Panc1 (cell line): ENCODE measurements around the gene CCDC57. TPM values are rescaled to one million over a fixed set of nuclear protein-coding genes. Genes with fewer than 3 reads are reported as not detected.
A peak's percentile ranks its signal among the peaks of the same experiment; 100 is the strongest.

Experiments
- ATAC-seq: fragments of 200-7000 bp; cut with Tn5 transposase; 2 replicates; pipeline ENCODE4 v1.9.1; 2020; ENCODE audit warnings: mild to moderate bottlenecking, moderate library complexity
- Bru-seq: library from RNA; stranded (reverse); fragments of 400-500 nt; gene quantifications from one replicate; lab custom pipeline; 2021; lab: Mats Ljungman, UMichigan
- BruChase-seq, 2 experiments: library from RNA; stranded (reverse); fragments of 400-500 nt; gene quantifications; one replicate each; lab custom pipeline; 2021; lab: Mats Ljungman, UMichigan
- BruUV-seq: library from RNA; stranded (reverse); fragments of 400-500 nt; replicated peaks from 2 replicates; lab custom pipeline; 2021; lab: Mats Ljungman, UMichigan
- CTCF ChIA-PET: fragments of 300-600 bp; sonication (Branson Sonifier 250); formaldehyde crosslinking; loops from one replicate; lab custom pipeline; 2022; ENCODE audit warnings: antibody characterized with exemption; lab: Charles Lee
- POLR2A ChIA-PET: fragments of 300-600 bp; sonication (Branson Sonifier 250); formaldehyde crosslinking; loops from one replicate; lab custom pipeline; 2022; ENCODE audit warnings: antibody characterized with exemption; lab: Charles Lee
- DNase-seq: peaks from one replicate; pipeline ENCODE4 v3.0.0-alpha.2; 2010; ENCODE audit warnings: low read depth, low spot score
- H3K27ac ChIP-seq: 2 replicates; pipeline ENCODE4 v1.5.1; 2011; ENCODE audit warnings: mild to moderate bottlenecking, low read length, inconsistent platforms
- H3K27me3 ChIP-seq: fragments of 200-500 bp; sonication (Bioruptor generic); 2 replicates; pipeline ENCODE4 v1.6.0; 2014; ENCODE audit warnings: low read length, inconsistent platforms; ENCODE audit not compliant: control insufficient read depth, insufficient read depth
- H3K36me3 ChIP-seq: fragments of 200-500 bp; sonication (Bioruptor generic); 2 replicates; pipeline ENCODE4 v1.5.1; 2014; ENCODE audit warnings: inconsistent platforms, mild to moderate bottlenecking, low read length, moderate library complexity; ENCODE audit not compliant: control insufficient read depth, insufficient read depth
- H3K4me1 ChIP-seq: 2 replicates; pipeline ENCODE4 v1.5.1; 2011; ENCODE audit warnings: inconsistent platforms, mild to moderate bottlenecking, low read length, moderate library complexity; ENCODE audit not compliant: control insufficient read depth, insufficient read depth
- H3K4me3 ChIP-seq, 2 experiments: 2 replicates each; pipeline ENCODE4 v1.5.1; 2011 to 2012; ENCODE audit warnings: low read depth in 2 of 2, low read length in 2 of 2, mild to moderate bottlenecking in 2 of 2, inconsistent platforms in 1 of 2, moderate library complexity in 1 of 2
- H3K9me3 ChIP-seq: fragments of 200-500 bp; sonication (Bioruptor generic); 2 replicates; pipeline ENCODE4 v1.5.1; 2014; ENCODE audit warnings: low read depth, mild to moderate bottlenecking, inconsistent platforms, low read length, moderate library complexity; ENCODE audit not compliant: control insufficient read depth, insufficient read depth
- CTCF ChIP-seq: fragments of 450-650 bp; IDR thresholded peaks from 2 replicates; pipeline ENCODE4 v1.5.1; 2017; ENCODE audit warnings: mild to moderate bottlenecking
- POLR2AphosphoS5 ChIP-seq: IDR thresholded peaks from 2 replicates; pipeline ENCODE4 v1.6.1; 2012; ENCODE audit warnings: mild to moderate bottlenecking, low read depth, low read length, moderate library complexity
- SIN3A ChIP-seq: IDR thresholded peaks from 2 replicates; pipeline ENCODE4 v1.6.1; 2012; ENCODE audit warnings: low read depth, mild to moderate bottlenecking, low read length, moderate library complexity, borderline replicate concordance; ENCODE audit not compliant: insufficient read depth
- TCF7L2 ChIP-seq: IDR thresholded peaks from 2 replicates; pipeline ENCODE4 v1.6.1; 2011; ENCODE audit warnings: mild to moderate bottlenecking, low read depth, low read length, inconsistent platforms
- in situ Hi-C: cut with HindIII; loops from 2 replicates; pipeline ENCODE4 v1.10.0; 2016; ENCODE audit warnings: low sequenced_read_pairs, low pct_unique_long_range_greater_than_20kb
- intact Hi-C: fragments of 100-400 bp; cut with micrococcal nuclease; formaldehyde crosslinking; loops from one replicate; pipeline ENCODE4 v1.10.0; 2022; ENCODE audit not compliant: unreplicated experiment
- long read RNA-seq: library from polyadenylated mRNA; unstranded; transcript quantifications from one replicate; pipeline ENCODE4 v2.0.0, GENCODE V29; 2021; ENCODE audit not compliant: unreplicated experiment
- polyA plus RNA-seq: library from polyadenylated mRNA; unstranded; fragments of >200 nt; gene quantifications from one replicate; pipeline ENCODE4 v1.2.1, GENCODE V29; 2012; ENCODE audit warnings: missing spikeins; ENCODE audit not compliant: insufficient read length
- total RNA-seq: library from RNA; stranded (reverse); gene quantifications from one replicate; pipeline ENCODE4 v1.2.1, GENCODE V29; 2021; ENCODE audit not compliant: unreplicated experiment
- TF ChIP-seq, protein P1 (sequence below), 2 experiments: IDR thresholded peaks; 2 replicates each; pipeline ENCODE4 v1.6.1; 2011 to 2012; ENCODE audit warnings: low read depth in 2 of 2, control low read depth in 1 of 2, low read length in 1 of 2, mild to moderate bottlenecking in 1 of 2, moderate library complexity in 1 of 2; ENCODE audit not compliant: insufficient read depth in 1 of 2

The CCDC57 gene, protein sequence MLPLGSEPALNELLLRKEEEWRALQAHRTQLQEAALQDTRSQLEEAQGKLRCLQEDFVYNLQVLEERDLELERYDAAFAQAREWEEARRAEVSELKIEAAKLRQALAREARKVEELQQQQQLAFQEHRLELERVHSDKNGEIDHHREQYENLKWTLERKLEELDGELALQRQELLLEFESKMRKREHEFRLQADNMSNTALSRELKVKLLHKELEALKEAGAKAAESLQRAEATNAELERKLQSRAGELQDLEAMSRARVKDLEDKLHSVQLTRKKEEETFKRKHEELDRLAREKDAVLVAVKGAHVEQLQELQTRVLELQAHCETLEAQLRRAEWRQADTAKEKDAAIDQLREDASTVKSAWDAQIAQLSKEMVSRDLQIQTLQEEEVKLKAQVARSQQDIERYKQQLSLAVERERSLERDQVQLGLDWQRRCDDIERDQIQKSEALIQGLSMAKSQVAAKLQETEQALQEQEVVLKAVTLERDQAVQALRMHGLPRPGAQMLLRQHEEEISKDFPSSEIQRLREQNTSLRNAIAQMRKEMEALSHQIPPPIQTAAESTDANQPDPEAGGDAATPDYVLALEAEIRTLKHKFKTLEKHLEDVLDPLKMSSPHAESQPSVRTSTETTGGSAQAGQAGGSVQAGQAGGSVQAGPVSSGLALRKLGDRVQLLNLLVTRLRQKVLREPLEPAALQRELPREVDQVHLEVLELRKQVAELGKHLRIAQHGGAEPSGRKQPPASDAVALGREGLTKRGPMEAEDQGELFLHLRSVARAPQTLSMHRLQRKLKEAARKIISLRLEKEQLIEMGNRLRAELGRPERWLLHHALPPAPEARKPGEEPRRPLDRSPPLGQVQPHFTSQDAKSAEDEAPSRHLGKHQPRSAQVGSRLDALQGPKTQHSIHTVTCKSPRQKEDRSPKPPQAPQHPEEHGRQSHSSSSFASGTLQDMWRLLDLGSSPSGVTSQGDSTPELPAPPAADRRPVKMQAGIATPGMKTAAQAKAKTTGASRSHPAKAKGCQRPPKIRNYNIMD
- total RNA-seq (63.6 TPM), Bru-seq, nascent RNA (percentile 70 among the genes with signal in this experiment), BruChase-seq, experiment 1, labeled RNA remaining after a 2-hour chase (percentile 76 among the genes with signal in this experiment), BruChase-seq, experiment 2, labeled RNA remaining after a 6-hour chase (percentile 82 among the genes with signal in this experiment)
- polyA plus RNA-seq, result 59.2 TPM
- long read RNA-seq, partial matches to known transcripts, result 6 of 59 reads
- long read RNA-seq, other reads (novel, unspliced or antisense), result 50 of 59 reads

DNA sequence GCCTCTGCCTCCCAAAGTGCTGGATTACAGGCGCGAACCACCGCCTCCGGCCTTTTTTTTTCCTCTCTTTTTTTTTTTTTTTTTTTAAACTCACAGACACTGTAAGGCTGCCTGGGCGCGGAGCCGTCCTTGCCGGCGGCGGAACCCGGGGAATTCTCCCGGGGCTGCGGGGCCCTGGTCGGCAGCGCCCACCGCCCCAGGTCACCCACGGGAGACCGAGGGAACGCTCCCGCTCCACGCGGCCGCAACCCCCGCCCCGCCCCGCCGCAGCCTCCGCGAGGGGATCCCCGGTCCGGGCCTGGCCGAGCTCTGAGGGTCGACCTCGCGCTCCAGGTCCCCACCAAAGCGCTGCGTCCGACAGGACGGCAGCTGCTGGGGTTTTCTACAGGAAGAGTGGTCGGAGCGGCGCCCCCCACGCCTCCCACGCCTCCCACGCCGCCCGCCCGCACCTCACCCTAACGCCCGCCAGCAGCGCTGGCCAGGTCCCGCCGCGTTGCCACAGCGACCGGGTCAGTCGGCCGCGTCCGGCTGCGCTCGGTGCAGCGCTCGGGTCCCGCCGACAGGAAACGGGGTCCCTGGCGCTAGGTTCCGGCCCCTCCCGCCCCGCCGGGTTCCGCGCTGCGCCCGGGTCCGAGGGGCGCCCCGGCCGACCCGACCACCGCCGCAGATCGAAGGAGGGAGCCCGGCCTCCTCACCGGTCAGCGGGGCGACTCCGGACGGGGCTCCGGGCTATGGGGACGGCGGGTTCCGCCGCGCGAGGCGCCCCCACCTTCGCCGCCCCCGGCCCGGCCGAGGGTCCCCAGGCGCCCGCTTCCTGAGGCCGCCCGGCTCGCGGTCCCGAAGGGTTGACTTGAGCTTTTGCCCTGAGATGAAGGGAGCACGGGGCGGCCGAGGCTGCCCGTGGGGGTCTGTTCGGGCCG, at the start of gene CCDC57:
Gene CCDC57 (minus strand): TSS at position 512 of the 920 bp plus-strand sequence. CDS start 10,898 bp downstream, outside the sequence.
- BruUV-seq, result no TSS peak
- in situ Hi-C loops, result no loop called here

More for the DNA sequence above, at the start of gene CCDC57:
- TF ChIP-seq TCF7L2 (no peak), CTCF (no peak), POLR2AphosphoS5 (peak; percentile 76), SIN3A (peak; percentile 91)
- TF ChIP-seq, protein P1, sequence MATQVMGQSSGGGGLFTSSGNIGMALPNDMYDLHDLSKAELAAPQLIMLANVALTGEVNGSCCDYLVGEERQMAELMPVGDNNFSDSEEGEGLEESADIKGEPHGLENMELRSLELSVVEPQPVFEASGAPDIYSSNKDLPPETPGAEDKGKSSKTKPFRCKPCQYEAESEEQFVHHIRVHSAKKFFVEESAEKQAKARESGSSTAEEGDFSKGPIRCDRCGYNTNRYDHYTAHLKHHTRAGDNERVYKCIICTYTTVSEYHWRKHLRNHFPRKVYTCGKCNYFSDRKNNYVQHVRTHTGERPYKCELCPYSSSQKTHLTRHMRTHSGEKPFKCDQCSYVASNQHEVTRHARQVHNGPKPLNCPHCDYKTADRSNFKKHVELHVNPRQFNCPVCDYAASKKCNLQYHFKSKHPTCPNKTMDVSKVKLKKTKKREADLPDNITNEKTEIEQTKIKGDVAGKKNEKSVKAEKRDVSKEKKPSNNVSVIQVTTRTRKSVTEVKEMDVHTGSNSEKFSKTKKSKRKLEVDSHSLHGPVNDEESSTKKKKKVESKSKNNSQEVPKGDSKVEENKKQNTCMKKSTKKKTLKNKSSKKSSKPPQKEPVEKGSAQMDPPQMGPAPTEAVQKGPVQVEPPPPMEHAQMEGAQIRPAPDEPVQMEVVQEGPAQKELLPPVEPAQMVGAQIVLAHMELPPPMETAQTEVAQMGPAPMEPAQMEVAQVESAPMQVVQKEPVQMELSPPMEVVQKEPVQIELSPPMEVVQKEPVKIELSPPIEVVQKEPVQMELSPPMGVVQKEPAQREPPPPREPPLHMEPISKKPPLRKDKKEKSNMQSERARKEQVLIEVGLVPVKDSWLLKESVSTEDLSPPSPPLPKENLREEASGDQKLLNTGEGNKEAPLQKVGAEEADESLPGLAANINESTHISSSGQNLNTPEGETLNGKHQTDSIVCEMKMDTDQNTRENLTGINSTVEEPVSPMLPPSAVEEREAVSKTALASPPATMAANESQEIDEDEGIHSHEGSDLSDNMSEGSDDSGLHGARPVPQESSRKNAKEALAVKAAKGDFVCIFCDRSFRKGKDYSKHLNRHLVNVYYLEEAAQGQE (IDR thresholded peaks at IDR 0.05; ENCODE audit: insufficient read depth in 1 of 2, low read depth in 2 of 2, low read length in 1 of 2), result no peak
- ATAC-seq (peak; percentile 82), DNase-seq (no peak)
- H3K27me3 ChIP-seq, result no peaks in the 10 kb centered on the region
- H3K9me3 ChIP-seq, result no peaks in the 10 kb centered on the region
- ChIA-PET CTCF (no interaction called here), POLR2A (interaction anchor here (0.7 kb wide), 1 partner anchor 86 kb away, joined by 13 read pairs; no protein-coding TSS in a partner anchor)
- intact Hi-C loops, result no loop called here
- H3K27ac ChIP-seq, result peak within 1 kb of the TSS; percentile 92
- no peaks in the 10 kb centered on the region; the same call in 1 of the 2 replicates for H3K36me3 ChIP-seq
- peak within 1 kb of the TSS; percentile 68 to 70 for H3K4me3 ChIP-seq
- peaks cover 42% of the 10 kb centered on the region for H3K4me1 ChIP-seq
